Gastroesophageal sphincter (tissue), 4 donors: ENCODE results near the gene CBX8. TPM values are rescaled to one million over a fixed set of nuclear protein-coding genes. Genes with fewer than 3 reads are reported as not detected.

Source experiments
- ATAC-seq: fragments of 150-250 bp; one replicate; pipeline ENCODE4 v1.9.1; 2016; ENCODE audit warnings: mild to moderate bottlenecking, moderate library complexity
- H3K27ac ChIP-seq, 4 donors: fragments of 200-600 bp; sonication (generic) in 3 of 4; 1 replicate in 3 of 4; 2 replicates in 1 of 4; pipeline ENCODE4 v1.5.1; 2016 to 2019
- H3K27me3 ChIP-seq: fragments of 200-600 bp; sonication (generic); one replicate; pipeline ENCODE4 v1.5.1; 2019
- H3K36me3 ChIP-seq, 2 donors: fragments of 200-600 bp; sonication (generic); one replicate each; pipeline ENCODE4 v1.5.1; 2019; ENCODE audit warnings: control low read depth in 1 of 2
- H3K4me1 ChIP-seq, 3 donors: fragments of 200-600 bp; sonication (generic); 1 replicate in 2 of 3; 2 replicates in 1 of 3; pipeline ENCODE4 v1.5.1; 2016 to 2019; ENCODE audit warnings: control low read depth in 2 of 3
- H3K4me3 ChIP-seq, 2 donors: fragments of 200-600 bp; sonication (generic); one replicate each; pipeline ENCODE4 v1.5.1; 2019; ENCODE audit warnings: mild to moderate bottlenecking in 1 of 2, moderate library complexity in 1 of 2
- H3K9me3 ChIP-seq, 3 donors: fragments of 200-600 bp; sonication (generic); one replicate each; pipeline ENCODE4 v1.5.1; 2017 to 2019; ENCODE audit warnings: control low read depth in 2 of 3
- EP300 ChIP-seq: sonication (generic); formaldehyde crosslinking; IDR thresholded peaks from one replicate; pipeline ENCODE4 v1.6.1; 2017; ENCODE audit warnings: antibody characterized with exemption, mild to moderate bottlenecking
- POLR2A ChIP-seq, 2 donors: fragments of 450-650 bp; IDR thresholded peaks; one replicate each; pipeline ENCODE4 v1.6.1; 2017; ENCODE audit warnings: antibody characterized with exemption in 2 of 2, mild to moderate bottlenecking in 2 of 2, moderate library complexity in 1 of 2
- POLR2AphosphoS5 ChIP-seq: sonication (generic); formaldehyde crosslinking; IDR thresholded peaks from one replicate; pipeline ENCODE4 v1.6.1; 2017; ENCODE audit warnings: antibody characterized with exemption
- WGBS, 2 donors: methylation state at CpG; one replicate each; pipeline ENCODE4 v1.1.5; 2018; ENCODE audit warnings: low coverage in 1 of 2; 5-methylcytosine and 5-hydroxymethylcytosine counted together
- total RNA-seq, 4 donors: library from RNA; depleted of rRNA; stranded (reverse); fragments of >200 nt; gene quantifications; one replicate each; pipeline ENCODE4 v1.1.0, GENCODE V29; 2016
- TF ChIP-seq, protein P1 (sequence below), 4 experiments: fragments of 200-600 bp in 2 of 4; fragments of 450-650 bp in 2 of 4; sonication (generic) in 1 of 4; IDR thresholded peaks; one replicate each; pipeline ENCODE4 v1.5.1; 2017 to 2019; ENCODE audit warnings: antibody characterized with exemption in 4 of 4, mild to moderate bottlenecking in 2 of 4, moderate library complexity in 2 of 4

Gene CBX8
- total RNA-seq, 4 donors from 2014 or later, result 0.40 to 10.6 (median 3.9) TPM

DNA sequence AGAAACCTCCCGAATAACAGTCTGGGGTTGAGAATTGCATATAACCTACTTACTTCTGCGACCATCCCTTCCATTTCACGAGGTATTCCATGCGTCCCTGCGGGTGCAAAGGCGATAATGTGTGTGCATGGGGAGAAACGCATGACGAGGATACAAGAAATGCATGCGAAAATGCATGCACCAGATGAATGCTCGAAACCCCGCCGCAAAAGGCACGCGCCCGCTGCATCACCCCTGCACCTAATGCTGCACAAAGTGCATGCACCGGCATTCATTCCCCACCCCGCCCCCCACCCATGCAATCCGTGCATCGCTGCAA is 474 bp downstream of the CBX8 start:
- TF ChIP-seq, protein P1, sequence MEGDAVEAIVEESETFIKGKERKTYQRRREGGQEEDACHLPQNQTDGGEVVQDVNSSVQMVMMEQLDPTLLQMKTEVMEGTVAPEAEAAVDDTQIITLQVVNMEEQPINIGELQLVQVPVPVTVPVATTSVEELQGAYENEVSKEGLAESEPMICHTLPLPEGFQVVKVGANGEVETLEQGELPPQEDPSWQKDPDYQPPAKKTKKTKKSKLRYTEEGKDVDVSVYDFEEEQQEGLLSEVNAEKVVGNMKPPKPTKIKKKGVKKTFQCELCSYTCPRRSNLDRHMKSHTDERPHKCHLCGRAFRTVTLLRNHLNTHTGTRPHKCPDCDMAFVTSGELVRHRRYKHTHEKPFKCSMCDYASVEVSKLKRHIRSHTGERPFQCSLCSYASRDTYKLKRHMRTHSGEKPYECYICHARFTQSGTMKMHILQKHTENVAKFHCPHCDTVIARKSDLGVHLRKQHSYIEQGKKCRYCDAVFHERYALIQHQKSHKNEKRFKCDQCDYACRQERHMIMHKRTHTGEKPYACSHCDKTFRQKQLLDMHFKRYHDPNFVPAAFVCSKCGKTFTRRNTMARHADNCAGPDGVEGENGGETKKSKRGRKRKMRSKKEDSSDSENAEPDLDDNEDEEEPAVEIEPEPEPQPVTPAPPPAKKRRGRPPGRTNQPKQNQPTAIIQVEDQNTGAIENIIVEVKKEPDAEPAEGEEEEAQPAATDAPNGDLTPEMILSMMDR (IDR thresholded peaks at IDR 0.05), result no peak
- TF ChIP-seq POLR2A (IDR thresholded peaks at IDR 0.05) (no peak), EP300 (no peak), POLR2AphosphoS5 (no peak)
- no peak for ATAC-seq
- peak overlapping the region in 3 of 4 donors; percentile 83 to 88 (median 88) for H3K27ac ChIP-seq
- WGBS, 2 donors, result 0% methylated on average over 5 to 8 of the region's 19 CpGs
- peaks cover 0 to 10% of the 10 kb centered on the region in 2 donors for H3K36me3 ChIP-seq
- no peaks in the 10 kb centered on the region for H3K9me3 ChIP-seq
- peak overlapping the region; percentile 69 to 82 for H3K4me3 ChIP-seq
- H3K27me3 ChIP-seq, result peaks cover 79% of the 10 kb centered on the region
- peaks cover 0 to 88% (median 36%) of the 10 kb centered on the region in 3 donors for H3K4me1 ChIP-seq

DNA sequence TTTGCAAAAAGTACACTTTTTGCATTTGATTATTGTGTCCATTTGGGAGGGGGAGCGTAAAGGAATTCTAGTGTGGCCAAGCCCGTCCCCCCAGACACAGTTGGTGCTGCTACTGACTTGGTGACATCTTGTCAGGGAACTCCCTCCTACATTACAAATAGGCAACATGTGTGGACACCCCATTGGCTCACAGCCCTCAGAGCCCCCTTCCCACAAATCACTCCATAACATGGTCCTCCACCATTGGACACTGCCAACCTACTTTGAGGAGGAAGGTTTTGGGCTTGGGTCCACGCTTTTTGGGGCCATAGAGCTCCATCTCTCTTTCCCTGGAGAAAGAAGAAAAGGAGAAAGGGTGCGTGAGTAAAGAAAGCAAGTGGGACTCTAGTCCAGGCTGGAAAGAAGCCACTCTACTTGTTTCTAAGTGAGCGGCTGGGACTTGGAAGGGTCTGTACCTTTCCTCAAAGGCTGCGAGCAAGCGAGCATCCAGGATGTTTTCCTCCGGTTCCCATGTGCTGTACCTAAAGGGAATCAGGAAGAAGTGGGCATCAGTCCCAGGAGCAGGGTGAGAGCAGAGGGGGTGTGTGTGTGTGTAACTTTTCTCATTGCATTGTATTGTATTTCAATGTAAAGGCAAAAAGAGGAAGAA is 958 bp downstream of the CBX8 start:
- H3K27me3 ChIP-seq, result peaks cover 79% of the 10 kb centered on the region
- ATAC-seq, result no peak
- 68 to 76% methylated on average over 4 to 8 of the region's 8 CpGs for WGBS, 2 donors
- no peaks in the 10 kb centered on the region for H3K9me3 ChIP-seq
- peak overlapping the region in 1 of 2 donors; percentile 82 for H3K4me3 ChIP-seq
- H3K4me1 ChIP-seq, result peaks cover 0 to 88% (median 39%) of the 10 kb centered on the region in 3 donors
- H3K27ac ChIP-seq, result peak overlapping the region in 1 of 4 donors; percentile 88
- TF ChIP-seq EP300 (no peak), POLR2AphosphoS5 (no peak), POLR2A (IDR thresholded peaks at IDR 0.05) (no peak)
- TF ChIP-seq, protein P1 (IDR thresholded peaks at IDR 0.05), result no peak
- H3K36me3 ChIP-seq, result peaks cover 0 to 10% of the 10 kb centered on the region in 2 donors

DNA sequence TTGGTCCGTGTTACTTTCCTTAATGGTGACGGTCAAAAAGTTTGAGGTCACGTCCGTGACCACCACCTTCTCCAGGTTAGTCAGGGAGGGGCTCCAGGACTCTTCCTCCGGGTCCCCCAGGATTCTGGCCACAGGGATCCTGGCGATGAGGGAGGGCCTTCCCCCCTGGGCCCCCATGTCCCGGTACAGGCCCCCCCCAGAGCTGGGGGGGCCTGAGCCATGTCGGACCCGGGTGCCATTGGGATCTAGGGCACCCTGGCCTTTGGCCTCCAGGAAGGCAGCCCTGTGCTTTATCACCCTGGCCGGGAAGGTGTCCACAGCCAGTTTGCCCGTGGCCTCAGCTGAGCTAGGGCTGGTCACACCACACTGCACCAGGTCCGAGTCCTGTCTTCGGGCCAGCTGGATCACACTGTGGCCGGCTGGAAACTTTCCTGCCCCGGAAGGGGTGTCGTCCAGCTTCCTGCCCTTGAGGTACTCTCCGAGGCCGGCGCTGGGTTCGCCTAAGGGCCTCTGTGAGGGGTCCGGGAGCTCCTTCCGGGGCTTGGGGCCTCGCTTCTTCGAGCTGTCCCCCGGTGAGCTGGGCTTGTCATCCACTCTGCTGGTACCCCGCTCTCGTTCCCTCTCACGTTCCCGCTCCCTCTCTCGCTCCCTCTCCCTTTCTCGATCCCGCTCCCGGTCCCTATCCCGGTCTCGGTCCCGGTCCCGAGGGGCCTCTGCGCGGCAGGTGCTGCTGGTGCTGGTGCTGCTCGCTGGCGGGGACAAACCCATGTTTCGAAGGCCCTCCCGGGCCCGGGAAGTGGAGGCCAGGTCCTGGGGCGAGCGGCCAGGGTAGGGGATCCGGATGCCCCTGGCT is 2.0 kb downstream of the CBX8 start:
- Histone ChIP-seq H3K9me3 (no peaks in the 10 kb centered on the region), H3K4me3 (no peak overlapping the region), H3K36me3 (peaks cover 0 to 10% of the 10 kb centered on the region in 2 donors), H3K27me3 (peaks cover 79% of the 10 kb centered on the region), H3K27ac (peak overlapping the region in 2 of 4 donors; percentile 79 to 86), H3K4me1 (peaks cover 0 to 87% (median 43%) of the 10 kb centered on the region in 3 donors)
- ATAC-seq, result no peak
- TF ChIP-seq, protein P1 (IDR thresholded peaks at IDR 0.05), result no peak
- no peak for TF ChIP-seq EP300
- no peak for TF ChIP-seq POLR2AphosphoS5
- TF ChIP-seq POLR2A (IDR thresholded peaks at IDR 0.05), result no peak
- WGBS, 2 donors, result 75 to 93% methylated on average over 1 to 11 of the region's 47 CpGs

DNA sequence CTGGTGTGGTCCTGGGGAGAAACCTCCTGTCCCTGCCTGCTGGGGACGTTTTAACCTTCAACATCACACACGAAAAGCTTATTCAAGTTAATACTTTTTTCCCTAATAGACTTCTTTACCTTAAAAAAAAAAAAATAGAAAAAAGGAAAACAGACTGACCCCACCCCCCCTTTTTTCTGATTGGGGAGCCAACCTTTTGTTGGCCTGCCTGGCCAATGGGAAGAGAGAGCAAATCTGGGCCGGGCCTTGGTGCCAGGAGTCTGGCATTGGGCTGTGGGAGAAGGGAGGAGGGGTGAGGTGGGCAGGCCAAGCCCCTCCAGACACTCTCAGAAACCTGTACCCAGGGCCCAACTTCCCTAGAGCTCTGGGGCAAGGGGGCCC is 3.0 kb downstream of the CBX8 start:
- no peaks in the 10 kb centered on the region for H3K9me3 ChIP-seq
- WGBS, 2 donors, result 41 to 63% methylated on average over 2 of the region's 3 CpGs
- peak overlapping the region in 1 of 2 donors; percentile 50 for H3K4me3 ChIP-seq
- no peak for ATAC-seq
- H3K27me3 ChIP-seq, result peaks cover 79% of the 10 kb centered on the region
- peaks cover 0 to 86% (median 40%) of the 10 kb centered on the region in 3 donors for H3K4me1 ChIP-seq
- peak overlapping the region in 3 of 4 donors; percentile 70 to 86 (median 79) for H3K27ac ChIP-seq
- peaks cover 0 to 10% of the 10 kb centered on the region in 2 donors for H3K36me3 ChIP-seq
- TF ChIP-seq POLR2AphosphoS5, result no peak

DNA sequence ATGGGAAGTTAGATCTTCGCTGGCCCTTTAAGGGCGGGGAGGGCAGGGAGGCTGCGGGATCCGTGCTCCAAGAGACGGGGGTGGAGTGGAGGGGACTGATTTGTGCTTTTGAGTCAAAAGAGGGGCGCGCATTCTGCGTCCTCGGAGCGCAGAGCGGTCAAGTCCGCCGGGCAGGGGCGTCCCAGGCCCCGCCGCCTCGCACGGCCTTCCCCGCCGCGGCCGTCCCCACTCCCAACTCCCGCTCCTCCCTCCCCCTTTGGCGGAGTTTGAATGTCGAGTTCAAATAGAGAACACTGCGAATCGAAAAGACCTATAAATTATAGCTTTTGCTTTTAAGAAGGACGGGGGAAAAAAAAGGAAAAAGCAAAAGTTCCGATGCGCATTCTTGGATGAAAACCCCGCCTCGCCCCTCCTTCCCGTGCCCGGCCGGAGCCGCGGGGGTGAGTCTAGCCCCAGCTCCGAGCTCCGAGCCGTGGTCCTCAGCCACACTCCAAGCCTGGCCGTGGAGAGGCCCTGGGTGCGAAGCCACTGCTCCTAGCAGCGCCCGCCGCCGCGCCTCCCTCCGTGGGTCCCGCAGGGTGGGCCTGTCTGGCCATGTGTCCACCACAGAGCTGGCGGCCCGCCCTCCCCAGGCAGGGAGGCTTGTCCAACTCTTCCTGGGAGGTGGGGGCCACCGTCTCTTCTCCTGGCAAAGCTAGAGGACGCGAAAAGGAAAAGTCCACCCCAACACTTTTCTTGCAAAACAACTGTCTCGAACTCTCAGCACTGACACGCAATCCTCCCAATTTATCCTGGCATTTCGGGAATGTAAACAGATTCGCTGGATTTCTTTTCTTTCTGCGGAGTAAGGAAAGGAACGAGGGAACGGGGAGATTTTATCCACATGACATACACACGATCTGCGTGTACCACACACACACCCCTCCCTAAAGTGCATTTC is 3.6 kb downstream of the CBX8 start:
- H3K27me3 ChIP-seq, result peaks cover 79% of the 10 kb centered on the region
- H3K27ac ChIP-seq, result peak overlapping the region in 3 of 4 donors; percentile 70 to 86 (median 79)
- ATAC-seq, result no peak
- WGBS, 2 donors, result 33 to 49% methylated on average over 8 to 13 of the region's 63 CpGs
- peaks cover 0 to 79% (median 33%) of the 10 kb centered on the region in 3 donors for H3K4me1 ChIP-seq
- peak overlapping the region in 1 of 2 donors; percentile 50 for H3K4me3 ChIP-seq
- no peaks in the 10 kb centered on the region for H3K9me3 ChIP-seq
- TF ChIP-seq EP300 (no peak), POLR2A (IDR thresholded peaks at IDR 0.05) (no peak), POLR2AphosphoS5 (peak; percentile 54)
- TF ChIP-seq, protein P1 (IDR thresholded peaks at IDR 0.05), result no peak
- peaks cover 0 to 10% of the 10 kb centered on the region in 2 donors for H3K36me3 ChIP-seq
